ENCODE data around the gene KDM7A. TPM values are rescaled to one million over a fixed set of nuclear protein-coding genes. Genes with fewer than 3 reads are reported as not detected.
A peak's percentile ranks its signal among the peaks of the same experiment; 100 is the strongest.

The KDM7A gene
- total and polyA plus RNA-seq, 2 donors, result 6.3 to 14.8 TPM

- peaks cover 0 to 3% of the 10 kb centered on the region in 2 donors for H3K4me1 ChIP-seq (ENCODE audit: control insufficient read depth in 2 of 2, insufficient read depth in 2 of 2, low read length in 2 of 2)
- no peaks in the 10 kb centered on the region for H3K27me3 ChIP-seq (ENCODE audit: control insufficient read depth in 2 of 2, insufficient read depth in 1 of 2, low read length in 1 of 2)
- no peaks in the 10 kb centered on the region for H3K36me3 ChIP-seq (ENCODE audit: control insufficient read depth in 2 of 2, insufficient read depth in 2 of 2, low read length in 1 of 2)
- no peak overlapping the region for H3K4me3 ChIP-seq (ENCODE audit: low read length in 2 of 2)
- no peak for DNase-seq (ENCODE audit: low read depth in 6 of 9, low spot score in 9 of 9)
- H3K27ac ChIP-seq (ENCODE audit: low read depth in 1 of 2, low read length in 1 of 2), result no peak overlapping the region
- H3K9me3 ChIP-seq (ENCODE audit: control insufficient read depth in 2 of 2, insufficient read depth in 1 of 2, low read length in 1 of 2), result peaks cover 0 to 5% of the 10 kb centered on the region in 2 donors
Observed at GRCh38 chr7:140070546-140070945, 106.2 kb downstream of the KDM7A start.

GRCh38 chr7:140069298-140069949 is 107.4 kb downstream of the KDM7A start:
- no peak for DNase-seq (ENCODE audit: low read depth in 6 of 9, low spot score in 9 of 9)
- peaks cover 0 to 5% of the 10 kb centered on the region in 2 donors for H3K9me3 ChIP-seq (ENCODE audit: control insufficient read depth in 2 of 2, insufficient read depth in 1 of 2, low read length in 1 of 2)
- H3K36me3 ChIP-seq (ENCODE audit: control insufficient read depth in 2 of 2, insufficient read depth in 2 of 2, low read length in 1 of 2), result no peaks in the 10 kb centered on the region
- peaks cover 0 to 3% of the 10 kb centered on the region in 2 donors for H3K4me1 ChIP-seq (ENCODE audit: control insufficient read depth in 2 of 2, insufficient read depth in 2 of 2, low read length in 2 of 2)
- H3K4me3 ChIP-seq (ENCODE audit: low read length in 2 of 2), result no peak overlapping the region
- 73% methylated on average over 4 of the region's 4 CpGs for WGBS
- H3K27me3 ChIP-seq (ENCODE audit: control insufficient read depth in 2 of 2, insufficient read depth in 1 of 2, low read length in 1 of 2), result no peaks in the 10 kb centered on the region
- H3K27ac ChIP-seq (ENCODE audit: low read depth in 1 of 2, low read length in 1 of 2), result no peak overlapping the region

GRCh38 chr7:140068033-140068432 is 108.8 kb downstream of the KDM7A start:
- Histone ChIP-seq H3K27ac (ENCODE audit: low read depth in 1 of 2, low read length in 1 of 2) (no peak overlapping the region), H3K9me3 (ENCODE audit: control insufficient read depth in 2 of 2, insufficient read depth in 1 of 2, low read length in 1 of 2) (peaks cover 0 to 5% of the 10 kb centered on the region in 2 donors), H3K4me1 (ENCODE audit: control insufficient read depth in 2 of 2, insufficient read depth in 2 of 2, low read length in 2 of 2) (peaks cover 3 to 6% of the 10 kb centered on the region in 2 donors), H3K27me3 (ENCODE audit: control insufficient read depth in 2 of 2, insufficient read depth in 1 of 2, low read length in 1 of 2) (no peaks in the 10 kb centered on the region), H3K36me3 (ENCODE audit: control insufficient read depth in 2 of 2, insufficient read depth in 2 of 2, low read length in 1 of 2) (no peaks in the 10 kb centered on the region), H3K4me3 (ENCODE audit: low read length in 2 of 2) (no peak overlapping the region)
- no peak for DNase-seq (ENCODE audit: low read depth in 6 of 9, low spot score in 9 of 9)
- WGBS, result 98% methylated on average over 2 of the region's 2 CpGs

- no peak overlapping the region for H3K4me3 ChIP-seq (ENCODE audit: low read length in 2 of 2)
- H3K4me1 ChIP-seq (ENCODE audit: control insufficient read depth in 2 of 2, insufficient read depth in 2 of 2, low read length in 2 of 2), result peaks cover 3 to 8% of the 10 kb centered on the region in 2 donors
- no peak overlapping the region for H3K27ac ChIP-seq (ENCODE audit: low read depth in 1 of 2, low read length in 1 of 2)
- no peaks in the 10 kb centered on the region for H3K36me3 ChIP-seq (ENCODE audit: control insufficient read depth in 2 of 2, insufficient read depth in 2 of 2, low read length in 1 of 2)
- peaks cover 0 to 5% of the 10 kb centered on the region in 2 donors for H3K9me3 ChIP-seq (ENCODE audit: control insufficient read depth in 2 of 2, insufficient read depth in 1 of 2, low read length in 1 of 2)
- no peak for DNase-seq (ENCODE audit: low read depth in 6 of 9, low spot score in 9 of 9)
- WGBS, result 70% methylated on average over 2 of the region's 2 CpGs
- H3K27me3 ChIP-seq (ENCODE audit: control insufficient read depth in 2 of 2, insufficient read depth in 1 of 2, low read length in 1 of 2), result no peaks in the 10 kb centered on the region
Observed at GRCh38 chr7:140067052-140067451, 109.7 kb downstream of the KDM7A start.

GRCh38 chr7:140062528-140063299 is 114.1 kb downstream of the KDM7A start, which contains the start of gene PARP12:
TSS of gene PARP12 (minus strand) at chr7:140062951. CDS start at chr7:140062847, 104 bp downstream.
- peak; percentile 62 to 94 (median 87) for DNase-seq (ENCODE audit: low read depth in 6 of 9, low spot score in 9 of 9)
- H3K27ac ChIP-seq (ENCODE audit: low read depth in 1 of 2, low read length in 1 of 2), result peak within 1 kb of the TSS; percentile 84 to 96
- H3K9me3 ChIP-seq (ENCODE audit: control insufficient read depth in 2 of 2, insufficient read depth in 1 of 2, low read length in 1 of 2), result peaks cover 0 to 3% of the 10 kb centered on the region in 2 donors
- H3K4me1 ChIP-seq (ENCODE audit: control insufficient read depth in 2 of 2, insufficient read depth in 2 of 2, low read length in 2 of 2), result peaks cover 18 to 42% of the 10 kb centered on the region in 2 donors
- peaks cover 0 to 3% of the 10 kb centered on the region in 2 donors for H3K36me3 ChIP-seq (ENCODE audit: control insufficient read depth in 2 of 2, insufficient read depth in 2 of 2, low read length in 1 of 2)
- peak within 1 kb of the TSS; percentile 77 to 93 for H3K4me3 ChIP-seq (ENCODE audit: low read length in 2 of 2)
- WGBS, result under 1% methylated on average over 106 of the region's 106 CpGs
- no peaks in the 10 kb centered on the region for H3K27me3 ChIP-seq (ENCODE audit: control insufficient read depth in 2 of 2, insufficient read depth in 1 of 2, low read length in 1 of 2)

- Histone ChIP-seq H3K36me3 (ENCODE audit: control insufficient read depth in 2 of 2, insufficient read depth in 2 of 2, low read length in 1 of 2) (peaks cover 4 to 8% of the 10 kb centered on the region in 2 donors), H3K9me3 (ENCODE audit: control insufficient read depth in 2 of 2, insufficient read depth in 1 of 2, low read length in 1 of 2) (no peaks in the 10 kb centered on the region), H3K4me1 (ENCODE audit: control insufficient read depth in 2 of 2, insufficient read depth in 2 of 2, low read length in 2 of 2) (peaks cover 18 to 42% of the 10 kb centered on the region in 2 donors), H3K27ac (ENCODE audit: low read depth in 1 of 2, low read length in 1 of 2) (peak overlapping the region; percentile 84 to 96), H3K4me3 (ENCODE audit: low read length in 2 of 2) (peak overlapping the region; percentile 71 to 93), H3K27me3 (ENCODE audit: control insufficient read depth in 2 of 2, insufficient read depth in 1 of 2, low read length in 1 of 2) (no peaks in the 10 kb centered on the region)
- peak in 7 of 9 donors; percentile 23 to 72 (median 38) for DNase-seq (ENCODE audit: low read depth in 6 of 9, low spot score in 9 of 9)
- 7% methylated on average over 32 of the region's 32 CpGs for WGBS
Observed at GRCh38 chr7:140062118-140062527, 114.7 kb downstream of the KDM7A start.

GRCh38 chr7:140061607-140061930 is 115.2 kb downstream of the KDM7A start:
- H3K36me3 ChIP-seq (ENCODE audit: control insufficient read depth in 2 of 2, insufficient read depth in 2 of 2, low read length in 1 of 2), result peaks cover 9 to 14% of the 10 kb centered on the region in 2 donors
- DNase-seq (ENCODE audit: low read depth in 6 of 9, low spot score in 9 of 9), result no peak
- no peaks in the 10 kb centered on the region for H3K9me3 ChIP-seq (ENCODE audit: control insufficient read depth in 2 of 2, insufficient read depth in 1 of 2, low read length in 1 of 2)
- WGBS, result 98% methylated on average over 2 of the region's 2 CpGs
- no peaks in the 10 kb centered on the region for H3K27me3 ChIP-seq (ENCODE audit: control insufficient read depth in 2 of 2, insufficient read depth in 1 of 2, low read length in 1 of 2)
- H3K4me3 ChIP-seq (ENCODE audit: low read length in 2 of 2), result peak overlapping the region; percentile 71 to 93
- no peak overlapping the region for H3K27ac ChIP-seq (ENCODE audit: low read depth in 1 of 2, low read length in 1 of 2)
- H3K4me1 ChIP-seq (ENCODE audit: control insufficient read depth in 2 of 2, insufficient read depth in 2 of 2, low read length in 2 of 2), result peaks cover 18 to 42% of the 10 kb centered on the region in 2 donors

- peak overlapping the region in 1 of 2 donors; percentile 48 for H3K27ac ChIP-seq (ENCODE audit: low read depth in 1 of 2, low read length in 1 of 2)
- WGBS, result 87% methylated on average over 11 of the region's 11 CpGs
- no peak for DNase-seq (ENCODE audit: low read depth in 6 of 9, low spot score in 9 of 9)
Observed at GRCh38 chr7:140060788-140061606, 115.8 kb downstream of the KDM7A start.

More at GRCh38 chr7:140060788-140061606, 115.8 kb downstream of the KDM7A start:
- Histone ChIP-seq H3K4me3 (ENCODE audit: low read length in 2 of 2) (no peak overlapping the region), H3K9me3 (ENCODE audit: control insufficient read depth in 2 of 2, insufficient read depth in 1 of 2, low read length in 1 of 2) (no peaks in the 10 kb centered on the region), H3K27me3 (ENCODE audit: control insufficient read depth in 2 of 2, insufficient read depth in 1 of 2, low read length in 1 of 2) (no peaks in the 10 kb centered on the region), H3K36me3 (ENCODE audit: control insufficient read depth in 2 of 2, insufficient read depth in 2 of 2, low read length in 1 of 2) (peaks cover 13 to 20% of the 10 kb centered on the region in 2 donors), H3K4me1 (ENCODE audit: control insufficient read depth in 2 of 2, insufficient read depth in 2 of 2, low read length in 2 of 2) (peaks cover 18 to 42% of the 10 kb centered on the region in 2 donors)
